Activated CD4-positive, alpha-beta T cell treated with anti-CD3 and anti-CD28 coated beads, Interleukin-2, Interleukin-6, amounts not matched to agents 100 ng/mL and 50 ng/mL, durations not matched to agents 16 hours and 8 hours (primary cell): ENCODE measurements around the gene BASP1.

Source experiments
- DNase-seq: peaks from one replicate; pipeline ENCODE4 v3.0.0-alpha.2; 2020

BASP1 gene

DNA sequence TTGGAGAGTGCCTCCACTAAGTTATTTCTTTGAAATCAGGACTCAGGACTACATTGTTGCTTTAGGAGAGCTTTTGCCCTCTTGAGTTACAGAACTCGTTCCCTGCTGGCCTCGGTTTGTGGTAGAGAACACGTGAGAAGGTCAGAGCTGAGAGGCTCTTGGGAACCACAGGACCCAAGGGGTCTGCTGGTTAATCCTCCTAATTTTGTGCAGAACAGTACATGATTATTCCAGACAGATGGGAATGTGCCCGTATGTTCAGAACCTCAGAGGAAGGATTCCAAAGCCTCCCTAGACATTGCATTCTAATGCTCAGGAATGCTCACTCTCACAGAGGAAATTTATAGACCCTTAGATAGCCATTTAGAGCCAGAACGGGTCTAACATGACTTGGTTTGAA is 25.2 kb upstream of the BASP1 start:
- no peak for DNase-seq

DNA sequence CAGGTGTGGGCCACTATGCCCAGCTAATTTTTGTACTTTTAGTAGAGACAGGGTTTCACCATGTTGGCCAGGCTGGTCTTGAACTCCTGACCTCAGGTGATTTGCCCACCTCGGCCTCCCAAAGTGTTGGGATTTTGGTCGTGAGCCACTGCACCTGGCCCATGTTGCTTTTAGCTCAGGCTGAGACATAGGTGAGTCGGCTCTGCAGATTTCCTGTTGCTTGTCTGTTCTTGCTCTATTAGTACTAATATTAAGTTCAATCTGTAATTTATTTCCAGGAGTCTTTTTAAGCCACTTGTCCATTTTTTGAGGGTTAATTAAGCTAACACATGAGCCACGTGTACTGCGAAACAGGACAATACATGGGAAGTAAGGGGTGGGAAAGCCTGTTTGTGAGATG is 21.4 kb upstream of the BASP1 start:
- DNase-seq = no peak

DNA sequence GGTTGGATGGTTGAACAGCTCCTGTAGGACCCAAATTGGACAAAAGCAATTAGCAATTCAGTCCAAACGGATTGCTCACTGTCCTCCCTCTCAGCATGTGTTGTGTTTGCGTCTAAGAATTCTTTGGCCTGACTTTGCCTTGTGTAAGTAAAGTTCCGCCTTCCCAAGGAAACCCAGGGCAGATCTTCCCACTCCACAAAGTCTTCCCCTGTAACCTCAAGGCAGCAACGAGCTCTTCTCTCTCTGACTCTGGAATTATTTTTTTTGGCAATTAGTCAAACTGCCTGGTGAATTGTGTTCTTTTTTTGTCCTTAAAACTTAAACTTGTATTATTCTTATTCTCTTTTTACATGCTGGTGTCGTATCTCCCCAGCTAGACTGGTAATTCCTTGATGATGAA is 20.7 kb upstream of the BASP1 start:
- DNase-seq = no peak

DNA sequence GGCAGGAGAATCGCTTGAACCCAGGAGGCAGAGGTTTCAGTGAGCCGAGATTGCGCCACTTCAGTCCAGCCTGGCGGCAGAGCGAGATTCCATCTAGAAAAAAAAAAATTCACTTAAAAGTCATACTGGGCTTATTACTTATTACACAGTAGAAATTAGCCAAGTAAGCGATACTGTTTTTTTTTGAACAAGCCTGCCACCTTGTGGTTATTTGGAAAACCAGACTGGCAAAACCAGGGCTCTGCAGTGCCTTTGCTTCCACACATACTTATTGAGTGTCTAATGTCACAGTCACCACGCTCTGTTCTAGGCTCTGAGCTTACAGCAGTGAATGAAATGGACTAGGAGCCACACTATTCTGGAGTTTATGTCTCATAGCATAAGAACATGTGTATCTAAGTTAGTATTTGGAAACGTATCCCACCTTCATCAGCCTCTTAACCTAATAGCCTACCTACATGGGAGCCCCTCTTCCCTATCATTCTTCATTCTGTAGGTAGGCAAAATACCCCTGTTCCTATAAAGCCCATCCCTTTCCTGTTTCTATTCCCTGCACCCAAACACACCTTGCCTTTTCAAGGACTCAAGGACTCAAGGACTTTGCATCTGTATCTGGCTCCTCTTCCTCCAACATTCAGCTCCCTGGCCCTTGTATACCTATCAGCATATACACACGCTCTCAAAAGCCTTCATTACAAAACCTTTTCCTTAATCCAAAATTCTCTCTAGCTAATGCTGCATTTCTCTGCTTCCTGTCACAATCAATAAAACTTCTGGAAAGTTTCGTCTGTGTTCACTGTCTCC is 13.9 kb upstream of the BASP1 start:
- peak; percentile 28 for DNase-seq

DNA sequence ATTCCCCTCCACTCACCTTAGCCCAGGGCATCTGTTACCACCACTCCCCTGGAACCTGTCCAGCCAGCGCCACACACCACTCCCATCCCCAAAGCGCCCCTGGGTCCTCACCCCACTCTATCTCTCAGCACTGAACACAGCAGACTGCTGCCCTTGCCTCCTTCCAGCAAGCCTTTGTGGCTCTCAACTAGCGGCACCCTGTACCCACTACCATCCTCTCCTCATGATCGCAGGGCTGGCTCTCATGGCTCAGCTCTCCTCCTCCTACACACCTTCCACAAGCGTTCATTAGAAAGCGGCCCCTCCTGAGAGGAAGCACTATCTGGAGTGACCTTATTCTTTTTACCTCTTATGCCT is 13.3 kb upstream of the BASP1 start:
- DNase-seq = no peak

DNA sequence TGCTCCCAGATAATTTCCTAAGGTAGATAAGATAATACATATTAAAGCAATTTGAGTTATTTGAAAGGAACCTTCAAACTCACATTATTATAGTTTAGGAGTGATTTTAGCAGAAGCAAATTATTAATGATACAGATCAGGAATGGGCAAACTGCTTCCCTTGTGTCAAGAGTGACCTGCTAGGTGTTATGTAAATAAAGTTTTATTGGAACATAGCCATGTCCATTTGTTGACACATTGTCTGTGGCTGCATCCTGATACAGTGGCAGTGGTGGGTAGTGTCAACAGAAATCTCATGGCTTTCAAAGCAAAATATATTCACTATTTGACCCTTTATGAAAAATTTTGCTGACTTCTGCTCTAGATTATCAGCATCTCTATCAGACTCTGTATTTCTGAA is 11.4 kb upstream of the BASP1 start:
- no peak for DNase-seq

DNA sequence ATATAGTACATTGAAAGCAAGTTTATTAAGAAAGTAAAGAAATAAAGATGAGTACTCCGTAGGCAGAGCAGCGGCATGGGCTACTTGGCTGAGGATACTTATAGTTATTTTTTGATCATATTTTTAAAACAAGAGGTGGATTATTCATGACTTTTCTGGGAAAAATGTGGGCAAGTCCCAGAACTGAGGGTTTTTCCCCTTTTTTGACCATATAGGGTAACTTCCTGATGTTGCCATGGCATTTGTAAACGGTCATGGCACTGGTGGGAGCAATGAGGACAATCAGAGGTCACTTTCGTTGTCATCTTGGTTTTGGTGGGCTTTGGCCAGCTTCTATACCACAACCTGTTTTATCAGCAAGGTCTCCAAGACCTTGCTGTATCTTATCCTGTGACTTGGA is 5.2 kb upstream of the BASP1 start:
- no peak for DNase-seq

DNA sequence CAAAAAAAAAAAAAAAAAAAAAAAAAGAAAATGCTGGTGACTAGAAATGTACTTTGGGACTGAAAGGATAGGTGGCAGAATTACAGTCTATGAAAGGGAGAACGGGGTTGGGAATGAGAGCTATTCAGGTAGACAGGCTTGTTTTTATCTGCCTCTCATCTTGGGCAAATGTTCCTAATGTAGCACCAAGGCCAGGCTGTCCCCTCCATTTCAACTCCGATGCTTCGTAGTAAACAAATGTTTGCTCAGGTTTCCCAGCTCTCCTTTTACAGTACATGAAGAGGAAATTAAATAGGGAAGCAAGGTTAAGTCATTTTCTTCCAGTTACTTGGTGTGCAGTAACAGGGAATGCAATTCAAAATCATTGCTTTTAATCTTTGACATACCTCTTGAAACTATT is 4.4 kb upstream of the BASP1 start:
- no peak for DNase-seq

DNA sequence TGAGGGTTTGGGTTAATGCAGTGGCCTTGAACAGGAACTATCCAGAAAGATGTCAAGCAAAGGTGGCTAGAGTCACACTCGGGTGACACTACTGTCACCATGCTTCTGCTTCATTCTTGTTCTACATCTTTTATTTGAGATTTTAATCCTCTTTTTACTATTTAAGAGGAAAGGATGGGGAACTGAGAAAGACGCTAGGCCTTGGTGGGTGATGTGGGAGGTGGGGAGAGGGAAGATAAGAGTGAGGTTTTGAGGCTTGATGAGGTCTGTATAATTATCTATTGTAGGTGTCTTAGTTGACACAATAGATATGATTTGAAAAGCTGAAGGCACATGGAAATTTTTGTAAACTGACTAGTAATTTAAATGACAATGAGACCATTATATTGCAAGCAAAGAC is 3.5 kb upstream of the BASP1 start:
- no peak for DNase-seq

DNA sequence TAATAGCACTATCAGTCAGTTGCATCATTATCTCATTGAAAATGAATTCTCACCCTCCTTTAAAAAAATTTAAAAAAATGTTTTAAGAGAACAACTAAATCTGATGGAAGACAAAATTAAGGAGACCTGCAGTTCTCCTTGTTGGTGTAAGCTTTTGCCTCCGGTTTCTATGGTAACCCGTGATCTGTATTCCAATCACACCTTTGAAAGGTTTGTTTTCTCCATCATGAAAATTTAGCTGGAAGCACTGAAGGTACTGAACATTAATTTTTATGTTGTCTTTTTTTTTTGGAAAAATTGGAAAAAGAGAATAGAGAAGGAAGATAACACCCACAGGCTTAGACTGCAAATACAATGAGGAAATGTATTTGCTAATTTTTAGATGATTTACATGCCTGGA is 2.5 kb upstream of the BASP1 start:
- DNase-seq = no peak

DNA sequence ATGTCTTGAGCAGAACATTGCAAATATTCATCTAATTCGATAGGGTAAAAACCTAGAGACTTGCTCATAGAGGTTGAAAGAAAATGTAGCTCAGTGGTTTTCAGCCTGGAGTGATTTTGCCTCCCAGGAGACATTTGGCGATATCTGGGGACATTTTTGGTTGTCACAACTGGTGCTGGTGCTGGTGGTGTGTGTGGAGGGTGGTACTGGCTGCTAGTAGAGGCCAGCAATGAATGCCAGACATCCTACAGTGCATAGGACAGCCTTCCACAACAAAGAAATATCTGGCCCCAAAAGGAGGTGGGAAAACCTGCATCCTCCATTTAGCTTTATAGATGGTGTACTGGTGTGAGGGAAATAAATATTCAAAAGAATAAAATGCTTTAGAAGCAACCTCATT is 2.1 kb upstream of the BASP1 start:
- no peak for DNase-seq

DNA sequence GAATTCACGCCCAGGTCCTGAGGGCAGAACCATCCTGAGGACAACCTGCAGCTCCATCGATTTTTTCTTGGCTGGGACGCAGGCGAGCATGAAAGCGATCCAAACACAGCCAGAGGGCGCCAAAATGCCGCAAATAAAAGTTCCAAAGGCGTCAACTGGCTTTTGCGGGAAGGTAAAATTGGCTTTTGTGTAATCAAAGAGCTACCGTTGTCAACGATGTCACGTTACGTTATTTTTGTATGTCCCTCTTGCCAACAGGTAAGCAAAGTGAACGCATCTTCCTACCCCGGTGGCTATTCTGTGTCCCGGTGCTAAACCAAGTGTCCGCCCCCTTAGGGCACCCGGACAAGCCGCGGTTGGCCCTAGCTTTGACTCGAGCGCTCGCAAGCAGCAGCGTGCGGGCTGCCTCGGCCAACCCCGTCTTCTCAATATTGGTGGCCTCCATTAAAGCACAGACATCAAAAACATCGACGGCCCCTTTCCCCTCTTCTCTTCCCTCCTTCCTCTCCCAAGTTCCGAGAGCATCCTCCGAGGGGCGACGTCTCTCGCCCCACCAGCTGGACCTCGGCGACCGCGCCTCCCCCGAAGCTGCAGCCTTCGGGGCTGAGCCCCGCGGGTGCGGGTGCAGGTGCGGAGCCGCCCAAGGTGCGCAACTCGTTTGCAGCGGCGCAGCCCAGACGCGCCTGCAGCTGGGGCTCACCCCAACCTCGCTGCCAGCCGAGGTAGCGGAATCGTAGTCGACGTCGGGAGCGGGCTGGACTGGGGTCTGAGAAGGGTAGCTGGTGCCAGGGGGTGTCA is 1.1 kb upstream of the BASP1 start:
- DNase-seq = peak; percentile 70

DNA sequence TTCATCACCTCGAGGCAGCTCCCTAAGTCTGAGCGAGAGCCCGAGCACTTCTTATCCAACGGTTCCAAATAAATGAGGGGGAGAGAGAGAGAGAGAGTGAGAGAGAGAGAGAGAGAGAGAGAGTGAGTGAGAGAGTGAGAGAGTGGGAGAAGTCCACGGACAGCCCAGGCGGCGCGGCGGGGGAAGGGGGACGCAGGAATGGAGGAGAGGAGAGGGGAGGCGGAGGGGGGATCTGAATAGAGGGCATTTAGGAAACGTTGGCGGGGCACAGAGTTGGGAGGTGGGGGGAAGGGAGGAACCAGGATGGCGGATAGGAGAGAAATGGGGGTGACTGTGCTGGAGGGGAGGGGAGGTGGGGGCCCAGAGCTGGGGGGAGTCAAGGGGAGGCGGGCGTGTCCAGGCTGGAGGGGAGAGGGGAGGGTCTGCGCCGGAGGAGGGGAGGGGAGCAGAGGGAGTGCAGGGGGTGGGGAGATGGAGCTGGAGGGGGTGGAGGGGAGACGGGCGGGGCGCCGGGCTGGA is 398 bp upstream of the BASP1 start:
- DNase-seq = no peak

DNA sequence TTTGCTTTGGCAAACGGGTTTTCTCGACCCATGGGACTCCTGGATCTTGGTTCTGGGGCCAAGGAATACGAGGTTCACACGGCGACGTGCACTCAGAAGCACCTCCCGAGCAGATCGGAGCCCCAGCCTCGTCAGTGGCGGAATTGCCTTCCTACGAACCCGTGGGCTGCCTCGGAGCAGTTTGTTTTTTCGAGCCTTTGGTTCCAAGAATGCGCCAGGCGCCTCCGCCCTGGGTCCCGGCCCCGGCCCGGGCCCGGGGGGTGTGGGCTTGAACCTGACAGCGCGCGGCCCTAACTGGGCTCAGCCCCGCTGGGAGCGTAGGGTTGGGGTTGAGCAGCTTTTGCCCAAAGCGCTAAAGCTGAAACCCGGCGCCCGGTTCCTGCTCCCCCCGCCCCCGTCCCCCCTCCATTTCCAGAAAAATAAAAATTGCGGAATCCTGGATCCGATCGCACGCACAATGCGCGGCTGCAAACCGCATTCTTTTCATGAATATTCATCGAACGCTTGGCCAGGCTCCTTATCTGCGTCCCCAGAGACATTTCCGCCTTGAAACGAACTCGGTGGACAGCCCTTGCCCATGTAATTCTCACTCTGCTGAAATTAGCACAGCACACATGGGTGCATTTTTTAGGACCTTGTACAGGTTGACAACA is 1.0 kb downstream of the BASP1 start:
- no peak for DNase-seq

DNA sequence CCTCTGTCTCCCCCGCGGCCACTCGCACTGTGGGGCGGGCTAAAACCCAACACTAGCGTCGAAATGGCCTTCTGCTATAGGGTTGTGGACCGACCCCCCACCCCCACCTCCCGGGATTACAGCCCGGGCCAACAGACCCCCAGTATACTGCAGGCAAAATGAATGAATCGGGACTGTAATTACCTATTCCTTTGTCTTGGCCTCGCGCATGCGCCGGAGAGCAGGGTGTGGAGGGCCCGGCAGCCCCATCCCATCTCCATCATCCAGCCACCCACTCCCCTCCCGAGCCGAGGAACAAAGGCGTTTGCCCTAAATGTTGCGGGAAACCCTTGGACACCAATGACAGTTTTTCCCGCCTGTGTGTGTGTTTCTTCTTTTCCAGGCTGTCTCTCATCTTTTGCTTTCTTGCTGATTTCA is 1.6 kb downstream of the BASP1 start:
- no peak for DNase-seq

DNA sequence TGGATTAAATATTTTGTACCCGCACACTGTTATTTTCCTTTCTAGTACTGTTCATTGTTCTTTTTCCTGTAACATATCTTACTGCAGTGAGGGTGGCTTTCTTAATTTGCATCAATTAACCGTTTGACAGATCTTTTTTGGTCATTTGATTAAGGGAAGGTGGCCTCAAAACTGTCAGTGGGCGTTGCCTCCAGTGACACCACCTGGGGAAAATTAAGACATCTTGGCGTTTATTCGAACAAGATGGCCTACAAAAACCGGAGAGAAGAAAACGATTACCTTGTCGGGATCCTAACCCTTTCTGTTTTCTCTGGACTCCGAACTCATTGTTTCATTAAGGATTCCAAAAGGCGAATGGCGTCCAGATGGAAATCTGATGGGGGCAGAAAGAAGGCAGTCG is 2.0 kb downstream of the BASP1 start:
- no peak for DNase-seq

DNA sequence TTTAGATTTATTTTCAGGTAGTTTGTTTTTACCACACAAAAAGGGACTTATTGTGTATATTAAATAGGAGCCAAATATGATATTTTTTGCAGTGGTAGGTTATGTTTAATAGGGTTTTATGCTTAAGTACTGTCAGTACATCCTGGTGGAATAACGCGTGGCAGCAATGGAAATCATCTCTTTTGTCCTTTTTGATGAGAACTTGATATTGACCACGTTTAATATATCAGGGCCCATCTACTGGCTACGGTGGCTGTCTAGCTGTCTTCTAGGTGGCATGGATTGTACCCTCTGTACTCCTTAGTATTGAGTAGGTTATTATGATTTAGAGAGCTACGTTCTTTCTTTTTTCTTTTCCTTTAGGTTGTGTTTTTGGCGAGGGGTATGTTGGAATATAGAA is 2.6 kb downstream of the BASP1 start:
- no peak for DNase-seq

DNA sequence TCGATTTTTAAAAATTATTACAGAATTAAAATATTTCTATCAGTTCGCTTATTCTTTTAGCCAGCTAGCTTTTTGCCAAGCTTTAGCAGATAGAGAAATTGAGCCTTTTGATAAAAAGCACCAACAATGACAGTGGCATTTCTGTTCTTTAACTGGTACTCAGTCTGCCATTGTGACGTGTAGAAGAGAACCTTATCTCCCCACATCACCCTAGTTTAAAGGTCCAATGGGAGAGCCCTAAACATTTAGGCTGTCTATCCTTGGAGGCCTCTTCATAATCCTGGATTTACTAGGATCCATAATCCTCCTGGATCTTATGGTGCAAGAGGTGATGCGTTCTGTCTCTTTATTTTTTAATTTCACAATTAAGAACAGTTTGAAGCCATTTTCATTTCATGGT is 3.0 kb downstream of the BASP1 start:
- no peak for DNase-seq

DNA sequence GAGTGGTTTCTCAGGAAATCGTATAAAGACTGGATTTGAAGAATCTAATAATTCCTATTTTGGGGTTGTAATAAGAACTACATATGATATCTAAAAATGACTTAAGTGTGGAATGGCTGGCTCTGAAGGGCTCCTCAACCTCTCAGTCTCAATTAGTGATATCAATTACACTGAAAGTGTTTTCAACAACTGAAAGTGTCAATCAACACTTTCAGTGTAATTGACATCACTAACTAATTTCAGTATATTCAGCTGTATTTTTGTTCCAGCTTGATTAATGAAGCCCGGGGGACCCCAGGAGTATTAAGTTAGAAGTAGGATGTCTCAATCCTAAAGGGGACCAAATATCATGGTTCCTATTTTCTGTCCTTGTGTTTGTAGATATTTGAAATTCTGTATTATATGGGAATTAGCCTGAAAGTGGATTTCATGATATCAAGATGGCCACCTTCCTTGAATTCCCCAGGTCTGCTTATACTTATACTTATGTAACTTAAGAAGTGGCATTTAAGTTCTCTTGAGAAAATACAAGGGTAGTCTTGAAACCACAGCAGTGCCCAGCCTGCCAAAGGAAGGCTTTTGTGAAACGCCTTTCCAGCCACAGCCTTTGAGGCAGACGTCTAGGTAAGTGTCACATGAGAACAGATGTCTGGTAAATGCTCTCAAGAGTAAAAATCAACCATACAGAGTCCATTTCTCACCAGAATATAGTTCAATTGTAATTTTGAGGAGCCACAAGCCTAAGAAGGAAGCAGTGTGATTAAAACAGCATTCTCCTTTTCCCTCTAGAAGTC is 4.6 kb downstream of the BASP1 start:
- DNase-seq = no peak

DNA sequence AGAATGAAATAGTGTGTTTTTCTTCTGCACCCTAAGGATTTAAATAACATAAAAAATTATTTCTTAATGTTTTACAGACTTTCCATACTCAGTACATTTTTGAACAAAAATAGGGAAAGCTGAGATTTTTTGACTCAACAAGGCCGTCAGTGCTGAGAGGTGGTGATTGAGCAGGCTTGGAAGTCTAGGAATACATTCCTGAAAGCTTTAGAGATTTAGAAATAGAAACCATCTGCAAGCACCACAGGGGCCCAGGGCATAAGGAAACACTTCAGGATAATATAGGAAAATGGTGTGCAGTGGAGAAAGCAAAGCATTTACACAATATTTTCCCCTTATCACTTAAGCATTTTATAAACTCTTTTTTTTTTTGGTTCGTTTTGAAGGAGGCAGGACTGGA is 5.2 kb downstream of the BASP1 start:
- no peak for DNase-seq

DNA sequence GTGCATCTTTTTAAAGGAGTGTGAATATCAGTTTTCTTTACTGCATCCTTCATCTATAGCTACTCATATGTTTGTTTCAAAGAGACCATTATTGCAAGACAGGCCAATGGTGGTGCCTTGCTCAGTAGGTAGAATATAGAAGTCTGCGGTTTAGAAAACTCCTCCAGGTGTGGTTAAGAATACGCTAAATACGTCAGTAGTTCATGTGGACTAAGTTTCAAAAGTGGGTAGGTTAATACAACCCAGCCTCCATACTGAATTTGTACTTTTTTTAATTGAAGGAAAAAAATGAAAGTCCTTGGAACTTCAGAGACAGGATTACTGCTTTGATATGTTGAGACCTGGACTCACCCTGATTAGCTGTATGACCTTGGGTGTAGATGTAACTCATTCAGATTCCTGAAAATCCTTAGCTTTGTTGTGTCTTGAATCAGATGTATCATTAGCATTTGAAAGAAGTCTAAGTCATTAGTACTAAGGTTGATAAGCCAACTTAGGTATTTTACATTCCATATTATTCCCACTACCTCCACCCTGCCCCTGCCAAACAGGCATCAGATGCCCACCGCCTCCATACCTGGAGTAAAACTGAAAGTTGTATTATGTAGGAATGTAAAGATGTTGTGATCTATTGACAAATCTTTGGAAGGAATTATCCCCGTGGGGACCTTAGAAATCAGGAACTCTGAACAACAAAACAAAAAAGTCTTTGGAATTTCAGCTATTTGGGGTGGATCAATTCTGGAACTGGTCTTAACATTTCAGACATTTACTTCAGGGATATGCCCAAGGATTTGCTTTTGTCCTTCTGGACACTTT is 6.1 kb downstream of the BASP1 start:
- no peak for DNase-seq

DNA sequence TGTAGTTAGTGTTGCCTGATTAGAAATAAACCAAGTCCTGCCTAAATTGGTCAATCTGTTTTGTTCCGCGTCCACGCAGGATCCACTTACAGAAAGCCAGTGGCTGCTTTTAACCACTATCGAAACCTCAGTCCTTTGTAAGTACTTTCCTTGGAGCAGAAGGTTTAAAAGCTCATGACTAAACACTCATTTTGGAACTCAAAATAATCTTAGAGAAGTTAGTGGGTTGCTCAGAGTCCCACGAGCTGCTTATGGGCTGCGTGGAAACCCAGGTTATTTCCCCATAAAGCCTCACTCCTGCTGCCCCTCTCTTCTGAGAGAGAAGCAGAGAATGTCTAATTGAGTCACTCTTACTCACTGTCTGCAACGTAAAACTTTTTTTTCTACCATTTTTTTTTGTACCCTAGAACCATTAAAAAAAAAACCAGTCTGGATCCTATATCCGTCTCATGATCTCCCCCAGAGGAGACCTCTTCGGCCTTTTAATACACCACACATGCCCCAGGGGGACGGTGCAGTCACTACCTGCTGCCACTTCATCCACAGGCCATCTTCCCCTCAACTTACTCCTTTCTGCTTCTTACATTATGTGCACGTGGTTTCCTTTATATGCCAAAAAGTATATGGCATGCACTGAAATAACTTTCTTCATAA is 7.6 kb downstream of the BASP1 start:
- DNase-seq = no peak
